ENCODE results near the gene OIT3.

DNA sequence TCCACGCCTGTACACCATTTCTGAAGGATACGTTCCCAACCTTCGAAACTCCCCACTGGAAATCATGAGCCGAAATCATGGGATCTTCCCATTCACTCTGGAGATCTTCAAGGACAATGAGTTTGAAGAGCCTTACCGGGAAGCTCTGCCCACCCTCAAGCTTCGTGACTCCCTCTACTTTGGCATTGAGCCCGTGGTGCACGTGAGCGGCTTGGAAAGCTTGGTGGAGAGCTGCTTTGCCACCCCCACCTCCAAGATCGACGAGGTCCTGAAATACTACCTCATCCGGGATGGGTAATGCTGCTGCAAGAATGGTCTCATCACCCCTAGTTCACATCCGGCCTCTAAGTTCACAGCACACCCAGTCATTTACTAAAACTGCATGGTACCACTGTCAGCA, 30.8 kb downstream of the OIT3 start:
- TF ChIP-seq, protein P1, sequence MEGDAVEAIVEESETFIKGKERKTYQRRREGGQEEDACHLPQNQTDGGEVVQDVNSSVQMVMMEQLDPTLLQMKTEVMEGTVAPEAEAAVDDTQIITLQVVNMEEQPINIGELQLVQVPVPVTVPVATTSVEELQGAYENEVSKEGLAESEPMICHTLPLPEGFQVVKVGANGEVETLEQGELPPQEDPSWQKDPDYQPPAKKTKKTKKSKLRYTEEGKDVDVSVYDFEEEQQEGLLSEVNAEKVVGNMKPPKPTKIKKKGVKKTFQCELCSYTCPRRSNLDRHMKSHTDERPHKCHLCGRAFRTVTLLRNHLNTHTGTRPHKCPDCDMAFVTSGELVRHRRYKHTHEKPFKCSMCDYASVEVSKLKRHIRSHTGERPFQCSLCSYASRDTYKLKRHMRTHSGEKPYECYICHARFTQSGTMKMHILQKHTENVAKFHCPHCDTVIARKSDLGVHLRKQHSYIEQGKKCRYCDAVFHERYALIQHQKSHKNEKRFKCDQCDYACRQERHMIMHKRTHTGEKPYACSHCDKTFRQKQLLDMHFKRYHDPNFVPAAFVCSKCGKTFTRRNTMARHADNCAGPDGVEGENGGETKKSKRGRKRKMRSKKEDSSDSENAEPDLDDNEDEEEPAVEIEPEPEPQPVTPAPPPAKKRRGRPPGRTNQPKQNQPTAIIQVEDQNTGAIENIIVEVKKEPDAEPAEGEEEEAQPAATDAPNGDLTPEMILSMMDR (tag by site-specific recombination; IDR thresholded peaks at IDR 0.05) = no peak
- TF ChIP-seq, protein P2, sequence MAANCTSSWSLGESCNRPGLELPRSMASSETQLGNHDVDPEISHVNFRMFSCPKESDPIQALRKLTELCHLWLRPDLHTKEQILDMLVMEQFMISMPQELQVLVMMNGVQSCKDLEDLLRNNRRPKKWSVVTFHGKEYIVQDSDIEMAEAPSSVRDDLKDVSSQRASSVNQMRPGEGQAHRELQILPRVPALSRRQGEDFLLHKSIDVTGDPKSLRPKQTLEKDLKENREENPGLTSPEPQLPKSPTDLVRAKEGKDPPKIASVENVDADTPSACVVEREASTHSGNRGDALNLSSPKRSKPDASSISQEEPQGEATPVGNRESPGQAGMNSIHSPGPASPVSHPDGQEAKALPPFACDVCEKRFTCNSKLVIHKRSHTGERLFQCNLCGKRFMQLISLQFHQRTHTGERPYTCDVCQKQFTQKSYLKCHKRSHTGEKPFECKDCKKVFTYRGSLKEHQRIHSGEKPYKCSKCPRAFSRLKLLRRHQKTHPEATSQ (tag by site-specific recombination; IDR thresholded peaks at IDR 0.05) = no peak
- TF ChIP-seq, protein P3, sequence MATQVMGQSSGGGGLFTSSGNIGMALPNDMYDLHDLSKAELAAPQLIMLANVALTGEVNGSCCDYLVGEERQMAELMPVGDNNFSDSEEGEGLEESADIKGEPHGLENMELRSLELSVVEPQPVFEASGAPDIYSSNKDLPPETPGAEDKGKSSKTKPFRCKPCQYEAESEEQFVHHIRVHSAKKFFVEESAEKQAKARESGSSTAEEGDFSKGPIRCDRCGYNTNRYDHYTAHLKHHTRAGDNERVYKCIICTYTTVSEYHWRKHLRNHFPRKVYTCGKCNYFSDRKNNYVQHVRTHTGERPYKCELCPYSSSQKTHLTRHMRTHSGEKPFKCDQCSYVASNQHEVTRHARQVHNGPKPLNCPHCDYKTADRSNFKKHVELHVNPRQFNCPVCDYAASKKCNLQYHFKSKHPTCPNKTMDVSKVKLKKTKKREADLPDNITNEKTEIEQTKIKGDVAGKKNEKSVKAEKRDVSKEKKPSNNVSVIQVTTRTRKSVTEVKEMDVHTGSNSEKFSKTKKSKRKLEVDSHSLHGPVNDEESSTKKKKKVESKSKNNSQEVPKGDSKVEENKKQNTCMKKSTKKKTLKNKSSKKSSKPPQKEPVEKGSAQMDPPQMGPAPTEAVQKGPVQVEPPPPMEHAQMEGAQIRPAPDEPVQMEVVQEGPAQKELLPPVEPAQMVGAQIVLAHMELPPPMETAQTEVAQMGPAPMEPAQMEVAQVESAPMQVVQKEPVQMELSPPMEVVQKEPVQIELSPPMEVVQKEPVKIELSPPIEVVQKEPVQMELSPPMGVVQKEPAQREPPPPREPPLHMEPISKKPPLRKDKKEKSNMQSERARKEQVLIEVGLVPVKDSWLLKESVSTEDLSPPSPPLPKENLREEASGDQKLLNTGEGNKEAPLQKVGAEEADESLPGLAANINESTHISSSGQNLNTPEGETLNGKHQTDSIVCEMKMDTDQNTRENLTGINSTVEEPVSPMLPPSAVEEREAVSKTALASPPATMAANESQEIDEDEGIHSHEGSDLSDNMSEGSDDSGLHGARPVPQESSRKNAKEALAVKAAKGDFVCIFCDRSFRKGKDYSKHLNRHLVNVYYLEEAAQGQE (tag by site-specific recombination; IDR thresholded peaks at IDR 0.05) = no peak
- TF ChIP-seq ZNF121 (tag by site-specific recombination; IDR thresholded peaks at IDR 0.05) (no peak), ZBTB17 (tag by site-specific recombination; IDR thresholded peaks at IDR 0.05) (no peak), ZNF184 (tag by site-specific recombination; IDR thresholded peaks at IDR 0.05) (no peak)
